ENCODE data around the gene CBLN3. TPM values are rescaled to one million over a fixed set of nuclear protein-coding genes. Genes with fewer than 3 reads are reported as not detected.

The CBLN3 gene
- total RNA-seq, 1 donor from 2014 or later, result not detected

DNA sequence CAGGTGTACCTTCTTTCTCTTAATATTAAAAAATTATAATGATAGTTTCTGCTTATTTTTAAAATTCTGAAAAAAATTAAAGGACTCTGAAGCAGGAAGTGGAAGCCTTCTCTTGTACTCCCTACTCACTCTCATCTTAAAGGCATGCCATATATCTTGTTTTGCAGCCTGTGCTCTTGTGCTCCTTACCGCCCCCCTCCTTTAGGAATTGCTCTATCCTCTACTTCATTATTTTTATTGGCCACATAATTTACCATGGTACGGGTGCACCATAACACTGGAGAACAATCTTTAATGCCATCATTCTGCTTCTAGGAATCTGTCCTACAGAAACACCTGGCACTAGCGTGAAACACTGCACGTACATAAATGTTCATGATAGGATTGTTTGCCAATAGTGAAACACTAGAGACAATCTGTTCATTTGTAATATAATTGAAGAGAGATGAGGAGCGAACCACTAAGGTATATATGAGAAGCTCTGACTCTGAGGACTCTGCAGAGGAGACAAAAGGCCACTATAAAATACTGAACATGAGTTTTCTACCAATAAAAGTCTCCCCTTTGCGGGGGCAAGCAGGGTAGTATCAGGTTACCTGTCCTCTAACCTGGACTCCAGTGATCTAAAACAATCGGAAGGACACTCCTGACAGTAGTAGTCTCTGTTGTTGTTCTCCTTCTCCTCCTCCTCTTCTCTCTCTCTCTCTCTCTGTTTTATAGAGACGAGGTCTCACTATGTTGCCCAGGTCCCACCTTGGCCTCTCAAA, 37.0 kb downstream of the CBLN3 start:
- Histone ChIP-seq H3K27ac (no peak overlapping the region), H3K4me2 (no peak overlapping the region), H4K20me1 (ENCODE audit: low read depth) (no peaks in the 10 kb centered on the region), H3K79me2 (ENCODE audit: low read depth) (no peaks in the 10 kb centered on the region), H3K4me3 (no peak overlapping the region), H3K9me3 (ENCODE audit: low read depth) (no peaks in the 10 kb centered on the region), H3K4me1 (no peaks in the 10 kb centered on the region), H3F3A (ENCODE audit: low read depth) (no peaks in the 10 kb centered on the region), H2AFZ (replicated peaks) (no peak overlapping the region), H3K36me3 (no peaks in the 10 kb centered on the region), H3K27me3 (no peaks in the 10 kb centered on the region), H3K9ac (no peak overlapping the region)
- no peak overlapping the region for H3K4me3 Mint-ChIP-seq
- peaks cover 2% of the 10 kb centered on the region for H3K27me3 Mint-ChIP-seq (ENCODE audit: insufficient read depth, low read depth)
- no peak for DNase-seq (ENCODE audit: low spot score)
- no peaks in the 10 kb centered on the region for H3K36me3 Mint-ChIP-seq
- peaks cover 23% of the 10 kb centered on the region for H3K4me1 Mint-ChIP-seq
- H3K27ac Mint-ChIP-seq, result no peak overlapping the region
- TF ChIP-seq EZH2phosphoT487 (IDR thresholded peaks at IDR 0.05) (no peak), EZH2 (IDR thresholded peaks at IDR 0.05) (no peak)
- TF ChIP-seq, protein P1, sequence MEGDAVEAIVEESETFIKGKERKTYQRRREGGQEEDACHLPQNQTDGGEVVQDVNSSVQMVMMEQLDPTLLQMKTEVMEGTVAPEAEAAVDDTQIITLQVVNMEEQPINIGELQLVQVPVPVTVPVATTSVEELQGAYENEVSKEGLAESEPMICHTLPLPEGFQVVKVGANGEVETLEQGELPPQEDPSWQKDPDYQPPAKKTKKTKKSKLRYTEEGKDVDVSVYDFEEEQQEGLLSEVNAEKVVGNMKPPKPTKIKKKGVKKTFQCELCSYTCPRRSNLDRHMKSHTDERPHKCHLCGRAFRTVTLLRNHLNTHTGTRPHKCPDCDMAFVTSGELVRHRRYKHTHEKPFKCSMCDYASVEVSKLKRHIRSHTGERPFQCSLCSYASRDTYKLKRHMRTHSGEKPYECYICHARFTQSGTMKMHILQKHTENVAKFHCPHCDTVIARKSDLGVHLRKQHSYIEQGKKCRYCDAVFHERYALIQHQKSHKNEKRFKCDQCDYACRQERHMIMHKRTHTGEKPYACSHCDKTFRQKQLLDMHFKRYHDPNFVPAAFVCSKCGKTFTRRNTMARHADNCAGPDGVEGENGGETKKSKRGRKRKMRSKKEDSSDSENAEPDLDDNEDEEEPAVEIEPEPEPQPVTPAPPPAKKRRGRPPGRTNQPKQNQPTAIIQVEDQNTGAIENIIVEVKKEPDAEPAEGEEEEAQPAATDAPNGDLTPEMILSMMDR (IDR thresholded peaks at IDR 0.05), result no peak
- H3K9me3 Mint-ChIP-seq, result no peaks in the 10 kb centered on the region

GRCh38 chr14:24390701-24391468, 38.6 kb downstream of the CBLN3 start:
- Histone ChIP-seq H4K20me1 (ENCODE audit: low read depth) (no peaks in the 10 kb centered on the region), H3K4me1 (no peaks in the 10 kb centered on the region), H3K79me2 (ENCODE audit: low read depth) (no peaks in the 10 kb centered on the region), H3K27me3 (no peaks in the 10 kb centered on the region), H3K9me3 (ENCODE audit: low read depth) (no peaks in the 10 kb centered on the region), H3K4me3 (no peak overlapping the region), H3K27ac (no peak overlapping the region), H3K4me2 (no peak overlapping the region), H3K9ac (no peak overlapping the region), H2AFZ (replicated peaks) (no peak overlapping the region), H3F3A (ENCODE audit: low read depth) (no peaks in the 10 kb centered on the region), H3K36me3 (no peaks in the 10 kb centered on the region)
- H3K27ac Mint-ChIP-seq, result peak overlapping the region; percentile 81
- H3K9me3 Mint-ChIP-seq, result no peaks in the 10 kb centered on the region
- no peaks in the 10 kb centered on the region for H3K36me3 Mint-ChIP-seq
- TF ChIP-seq EZH2 (IDR thresholded peaks at IDR 0.05) (no peak), EZH2phosphoT487 (IDR thresholded peaks at IDR 0.05) (no peak)
- TF ChIP-seq, protein P1 (IDR thresholded peaks at IDR 0.05), result no peak
- H3K27me3 Mint-ChIP-seq (ENCODE audit: insufficient read depth, low read depth), result peaks cover 2% of the 10 kb centered on the region
- H3K4me1 Mint-ChIP-seq, result peaks cover 24% of the 10 kb centered on the region
- peak overlapping the region; percentile 57 for H3K4me3 Mint-ChIP-seq
- no peak for DNase-seq (ENCODE audit: low spot score)

DNA sequence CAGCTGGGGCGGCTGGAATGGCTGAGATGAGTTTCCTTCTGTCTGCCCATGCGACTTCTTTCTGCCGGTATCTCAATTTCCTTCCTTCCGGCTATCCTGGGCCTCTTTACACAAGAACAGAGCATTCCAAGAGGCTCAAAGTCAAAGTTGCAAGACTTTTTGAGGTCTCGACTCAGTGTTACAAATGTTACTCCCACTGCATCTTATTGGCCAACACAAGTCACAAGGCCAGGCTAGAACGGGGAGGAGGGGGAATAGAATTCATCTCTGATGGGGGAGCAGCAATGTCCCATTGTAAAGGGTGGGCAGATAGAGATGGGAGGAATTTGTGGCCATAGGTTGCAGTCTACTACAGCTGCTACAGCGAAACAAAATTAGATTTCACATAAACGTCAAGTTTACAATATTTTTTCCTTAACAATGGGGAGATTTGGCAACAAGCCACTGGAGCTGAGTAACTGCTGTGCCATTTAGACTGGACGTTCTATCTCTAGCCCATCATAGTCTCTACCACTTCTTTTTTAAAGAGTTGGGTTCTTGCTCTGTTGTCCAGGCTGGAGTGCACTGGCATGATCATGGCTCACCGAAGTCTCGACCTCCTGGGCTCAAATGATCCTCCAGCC, 40.1 kb downstream of the CBLN3 start:
- no peaks in the 10 kb centered on the region for H3K9me3 ChIP-seq (ENCODE audit: low read depth)
- H3K27me3 ChIP-seq, result no peaks in the 10 kb centered on the region
- H3K4me1 ChIP-seq, result no peaks in the 10 kb centered on the region
- no peaks in the 10 kb centered on the region for H3F3A ChIP-seq (ENCODE audit: low read depth)
- H3K9ac ChIP-seq, result no peak overlapping the region
- H3K4me2 ChIP-seq, result no peak overlapping the region
- H3K27me3 Mint-ChIP-seq (ENCODE audit: insufficient read depth, low read depth), result peaks cover 5% of the 10 kb centered on the region
- H3K79me2 ChIP-seq (ENCODE audit: low read depth), result no peaks in the 10 kb centered on the region
- no peak overlapping the region for H2AFZ ChIP-seq (replicated peaks)
- no peak for DNase-seq (ENCODE audit: low spot score)
- H3K4me3 ChIP-seq, result no peak overlapping the region
- no peaks in the 10 kb centered on the region for H3K9me3 Mint-ChIP-seq
- H4K20me1 ChIP-seq (ENCODE audit: low read depth), result no peaks in the 10 kb centered on the region
- H3K4me3 Mint-ChIP-seq, result no peak overlapping the region
- H3K36me3 ChIP-seq, result no peaks in the 10 kb centered on the region
- H3K27ac ChIP-seq, result no peak overlapping the region
- H3K36me3 Mint-ChIP-seq, result no peaks in the 10 kb centered on the region
- peak overlapping the region; percentile 67 for H3K27ac Mint-ChIP-seq
- H3K4me1 Mint-ChIP-seq, result peaks cover 24% of the 10 kb centered on the region
- TF ChIP-seq EZH2phosphoT487 (IDR thresholded peaks at IDR 0.05), result no peak
- TF ChIP-seq, protein P1 (IDR thresholded peaks at IDR 0.05), result no peak
- TF ChIP-seq EZH2 (IDR thresholded peaks at IDR 0.05), result no peak

Data from neural progenitor cell (in vitro differentiated cells).